Stimulated activated naive CD4-positive, alpha-beta T cell (primary cell): Measurements from ENCODE around the gene MOSPD3.
"Not testable (repeated sequence)": the region's sequence is repeated elsewhere in the genome, so short reads cannot be mapped to it uniquely, and the experiment has no call there.

Experiments
- DNase-seq, 6 experiments: peaks; one replicate each; lab custom pipeline; 2025; lab: John Stamatoyannopoulos, UW

MOSPD3 gene, protein sequence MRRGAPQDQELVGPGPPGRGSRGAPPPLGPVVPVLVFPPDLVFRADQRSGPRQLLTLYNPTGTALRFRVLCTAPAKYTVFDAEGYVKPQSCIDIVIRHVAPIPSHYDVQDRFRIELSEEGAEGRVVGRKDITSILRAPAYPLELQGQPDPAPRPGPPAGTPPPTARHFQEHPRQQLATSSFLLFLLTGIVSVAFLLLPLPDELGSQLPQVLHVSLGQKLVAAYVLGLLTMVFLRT

DNA sequence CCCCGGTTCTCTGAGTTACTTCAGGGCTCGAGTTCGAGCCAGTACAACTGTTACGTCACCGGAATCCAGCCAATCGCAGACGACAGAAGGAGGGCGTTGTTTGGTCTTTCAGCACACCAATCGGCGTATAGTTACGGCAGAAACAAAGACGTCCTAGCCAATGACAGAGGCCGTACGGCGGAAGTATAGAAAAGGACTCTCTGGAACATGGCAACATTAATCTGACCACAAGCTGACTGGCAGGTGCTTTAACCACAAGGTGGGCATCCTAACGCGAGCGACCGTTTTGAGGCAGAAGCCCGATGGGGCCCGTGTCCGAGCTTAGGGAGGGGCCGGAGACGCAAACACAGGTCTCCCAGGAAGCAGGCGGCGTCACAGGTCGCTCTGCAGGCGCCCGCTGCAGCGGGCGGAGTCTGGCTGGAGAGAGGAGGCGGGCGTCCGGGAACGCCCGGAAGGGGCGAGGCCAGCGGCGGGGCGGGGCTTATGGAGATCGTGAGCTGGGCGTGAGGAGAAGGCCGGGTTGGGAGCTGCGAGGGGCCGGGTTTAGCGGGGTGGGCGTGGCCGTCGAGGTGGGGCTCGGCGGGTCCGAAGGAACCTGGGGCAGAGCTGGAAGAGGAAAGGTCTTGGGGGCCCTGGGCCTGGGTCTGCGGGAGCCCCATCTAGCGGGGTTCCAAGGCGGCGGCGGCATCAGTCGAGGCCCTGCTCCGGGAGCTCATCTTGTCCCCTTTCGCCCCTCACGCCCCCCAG is at the start of gene MOSPD3:
Gene MOSPD3 (plus strand): TSS at position 558 of the 747 bp plus-strand sequence. CDS start 252 bp downstream, outside the sequence.
- peak; percentile 94 to 99 (median 98) for DNase-seq

- DNase-seq = no peak
These were observed 49.2 kb upstream of the MOSPD3 start for GRCh38 chr7:100563100-100563564.

GRCh38 chr7:100563809-100564400 is 48.4 kb upstream of the MOSPD3 start:
- peak; percentile 51 to 87 (median 77) for DNase-seq

GRCh38 chr7:100564405-100564804 is 47.9 kb upstream of the MOSPD3 start:
- DNase-seq = not testable (repeated sequence)

DNA sequence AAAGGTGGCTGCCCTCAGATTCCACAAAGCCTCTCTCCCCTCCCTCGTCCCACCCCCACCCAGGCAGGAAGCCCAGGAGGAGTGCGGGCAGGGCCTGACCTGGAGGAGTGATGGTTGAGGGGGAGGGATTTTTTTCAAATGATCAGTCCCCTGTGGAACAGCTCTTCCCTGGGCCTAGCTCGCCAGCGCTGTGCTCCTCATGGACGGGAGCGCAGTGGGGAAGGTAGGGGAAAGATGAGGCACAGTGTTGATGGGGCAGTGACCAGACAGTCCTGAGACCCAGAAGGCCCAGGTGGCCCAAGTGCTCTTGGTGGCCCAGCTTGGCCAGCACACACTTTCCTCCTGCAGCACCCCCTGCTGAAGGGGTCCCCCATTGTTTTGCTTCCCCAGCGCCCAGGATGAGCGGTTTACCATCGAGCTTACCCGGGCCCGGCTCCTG is 47.2 kb upstream of the MOSPD3 start:
- no peak for DNase-seq

- no peak for DNase-seq
These were observed 46.3 kb upstream of the MOSPD3 start for GRCh38 chr7:100566018-100566531.

GRCh38 chr7:100567031-100567730 is 45.2 kb upstream of the MOSPD3 start:
- DNase-seq = no peak

DNA sequence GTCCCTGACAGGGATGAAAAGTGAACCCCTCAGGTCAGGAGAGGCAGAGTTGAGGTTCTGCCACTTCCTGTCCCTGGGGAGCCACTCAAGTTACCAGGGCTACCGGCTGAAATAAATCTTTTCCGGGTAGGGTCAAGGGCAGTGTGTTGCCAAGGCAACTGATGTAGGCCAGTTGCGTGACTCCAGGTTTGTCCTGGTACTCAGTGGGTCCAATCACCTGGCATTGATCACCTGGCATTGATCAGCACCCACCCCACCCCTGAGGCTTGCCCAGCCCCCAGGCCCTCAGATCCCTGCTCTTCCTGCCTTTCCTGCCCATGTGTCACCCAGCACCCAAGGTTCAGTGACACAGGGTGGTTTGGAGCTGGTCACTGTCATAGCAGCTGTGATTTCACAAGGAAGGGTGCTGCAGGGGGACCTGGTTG is 44.6 kb upstream of the MOSPD3 start:
- no peak for DNase-seq

GRCh38 chr7:100568176-100568895 is 44.0 kb upstream of the MOSPD3 start:
- DNase-seq = peak in 1 of 6 experiments; percentile 11

GRCh38 chr7:100568896-100569844 is 43.2 kb upstream of the MOSPD3 start:
- peak in 4 of 6 experiments; percentile 19 to 40 (median 28) for DNase-seq

GRCh38 chr7:100570954-100571828 is 41.1 kb upstream of the MOSPD3 start:
- peak in 1 of 6 experiments; percentile 24 for DNase-seq

GRCh38 chr7:100571829-100572116 is 40.6 kb upstream of the MOSPD3 start:
- DNase-seq = peak in 1 of 6 experiments; percentile 31

GRCh38 chr7:100572281-100572948 is 39.9 kb upstream of the MOSPD3 start:
- no peak for DNase-seq

DNA sequence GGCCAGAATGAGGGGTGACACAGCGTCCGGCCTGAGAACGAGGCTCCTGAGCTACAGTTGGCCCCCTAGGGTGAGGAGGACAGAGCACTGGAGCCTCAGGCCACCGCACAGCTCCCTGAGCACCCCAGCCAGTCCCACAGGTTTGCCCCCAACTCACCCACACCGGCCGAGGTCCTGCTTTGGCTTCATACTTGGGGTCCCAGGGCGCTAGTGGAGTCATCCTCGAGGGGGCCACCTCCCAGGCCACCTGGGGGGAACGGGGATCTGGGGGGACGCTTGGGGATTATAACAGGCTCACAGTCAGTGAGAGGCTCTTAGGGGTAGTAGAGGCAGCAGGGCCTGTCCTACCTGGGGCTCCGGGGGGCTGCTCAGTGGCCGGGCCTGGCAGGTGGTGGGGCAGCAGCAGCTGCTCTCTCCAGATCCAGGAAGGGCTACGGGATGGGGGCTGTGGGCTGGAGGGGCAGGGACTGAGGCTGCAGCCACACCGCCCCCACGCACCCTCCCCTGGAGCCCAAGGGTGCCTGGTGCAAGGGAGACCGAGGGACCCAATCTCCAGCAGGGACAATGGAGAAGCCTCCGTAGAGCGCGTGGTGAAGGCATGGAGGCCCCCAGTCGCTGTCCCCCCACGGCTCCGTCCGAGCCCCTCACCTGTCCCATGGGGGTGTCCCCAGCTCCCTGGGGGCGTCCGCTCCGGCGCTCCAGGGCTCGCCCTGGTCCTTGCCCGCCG is 39.2 kb upstream of the MOSPD3 start:
- no peak for DNase-seq

- no peak for DNase-seq
These were observed 38.5 kb upstream of the MOSPD3 start, which contains the start of gene SAP25 for GRCh38 chr7:100573691-100574361. SAP25 (minus strand) TSS chr7:100573900; CDS start chr7:100573742, 158 bp downstream.

- DNase-seq = no peak
These were observed 37.8 kb upstream of the MOSPD3 start for GRCh38 chr7:100574362-100575205.
